ENCODE results near the gene PAQR3.
A peak's percentile ranks its signal among the peaks of the same experiment; 100 is the strongest.

PAQR3 gene, protein sequence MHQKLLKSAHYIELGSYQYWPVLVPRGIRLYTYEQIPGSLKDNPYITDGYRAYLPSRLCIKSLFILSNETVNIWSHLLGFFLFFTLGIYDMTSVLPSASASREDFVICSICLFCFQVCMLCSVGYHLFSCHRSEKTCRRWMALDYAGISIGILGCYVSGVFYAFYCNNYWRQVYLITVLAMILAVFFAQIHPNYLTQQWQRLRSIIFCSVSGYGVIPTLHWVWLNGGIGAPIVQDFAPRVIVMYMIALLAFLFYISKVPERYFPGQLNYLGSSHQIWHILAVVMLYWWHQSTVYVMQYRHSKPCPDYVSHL

DNA sequence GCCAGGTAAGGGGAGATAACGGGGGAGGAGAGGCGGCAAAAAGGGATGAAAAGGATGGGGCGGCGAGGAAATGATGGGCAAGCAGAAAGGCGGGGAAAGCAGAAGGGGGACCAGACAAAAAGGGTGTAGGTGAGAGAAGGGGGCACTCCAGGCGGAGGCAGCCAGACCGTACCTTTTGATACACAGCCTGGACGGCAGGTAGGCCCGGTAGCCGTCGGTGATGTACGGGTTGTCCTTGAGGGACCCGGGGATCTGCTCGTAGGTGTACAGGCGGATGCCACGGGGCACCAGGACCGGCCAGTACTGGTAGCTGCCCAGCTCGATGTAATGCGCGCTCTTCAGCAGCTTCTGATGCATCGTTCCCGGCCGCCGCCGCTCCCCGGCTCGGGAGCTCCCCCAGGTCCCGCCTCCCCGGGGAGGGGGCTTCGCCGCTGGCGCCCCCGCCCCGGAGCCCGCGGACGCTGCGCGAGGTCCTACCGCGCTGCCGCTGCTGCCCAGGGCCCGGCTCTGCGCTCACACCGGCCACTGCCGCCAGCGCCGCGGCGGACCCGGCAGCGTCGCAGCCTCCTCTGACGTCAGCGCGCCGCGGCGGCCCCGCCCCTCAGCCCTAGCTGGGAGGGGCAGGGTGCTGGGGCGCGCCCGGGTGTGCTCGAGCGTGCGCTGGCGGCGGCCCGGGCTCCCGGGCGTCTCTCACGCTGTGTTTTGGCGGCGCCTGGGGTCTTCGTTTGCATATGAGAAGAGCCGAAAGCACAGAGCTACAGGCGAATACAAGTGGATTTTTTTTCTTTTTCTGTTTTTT is at the start of gene PAQR3:
Gene PAQR3 (minus strand): TSS at position 571 of the 799 bp plus-strand sequence. CDS start 214 bp downstream, at position 357.
- DNase-seq = peak in 55 of 56 donors; percentile 11 to 87 (median 72)

DNA sequence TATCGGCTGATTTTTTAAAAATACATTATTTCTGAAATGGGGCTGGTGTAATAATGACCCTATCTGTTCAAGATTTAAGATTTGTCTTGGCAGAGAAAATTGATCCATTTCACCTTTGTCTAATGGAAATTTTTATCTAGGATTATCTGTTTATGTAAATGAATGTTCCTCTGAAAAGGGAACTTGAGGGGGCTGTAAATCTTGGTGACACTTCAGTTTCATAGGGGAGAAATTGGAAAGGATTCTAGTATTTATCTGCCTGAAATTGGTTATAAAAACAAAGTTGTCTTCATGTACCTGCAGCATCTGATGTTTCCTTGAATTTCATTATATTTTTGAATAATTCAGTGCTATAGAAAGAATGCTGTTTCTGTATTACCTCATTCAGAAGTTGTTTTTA is 48.4 kb upstream of the PAQR3 start:
- no peak for DNase-seq

DNA sequence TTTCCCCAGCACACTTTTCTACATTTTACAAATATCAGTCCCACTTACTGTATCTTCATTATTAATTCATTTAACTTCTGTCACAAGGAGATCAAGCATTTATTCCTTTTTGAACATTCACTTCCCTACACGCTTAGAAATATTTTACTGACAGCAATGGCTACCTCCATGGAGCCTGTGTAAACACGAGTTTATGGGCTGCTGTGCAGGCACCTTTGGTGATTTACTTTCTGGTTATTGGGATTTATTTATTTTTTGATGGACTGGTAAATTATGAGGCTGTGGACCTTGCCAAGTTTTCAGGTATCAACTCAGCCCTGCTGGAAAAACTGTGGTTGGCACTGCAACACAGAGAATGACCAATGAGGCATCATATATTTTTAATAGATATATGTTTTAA is 45.4 kb upstream of the PAQR3 start:
- no peak for DNase-seq

DNA sequence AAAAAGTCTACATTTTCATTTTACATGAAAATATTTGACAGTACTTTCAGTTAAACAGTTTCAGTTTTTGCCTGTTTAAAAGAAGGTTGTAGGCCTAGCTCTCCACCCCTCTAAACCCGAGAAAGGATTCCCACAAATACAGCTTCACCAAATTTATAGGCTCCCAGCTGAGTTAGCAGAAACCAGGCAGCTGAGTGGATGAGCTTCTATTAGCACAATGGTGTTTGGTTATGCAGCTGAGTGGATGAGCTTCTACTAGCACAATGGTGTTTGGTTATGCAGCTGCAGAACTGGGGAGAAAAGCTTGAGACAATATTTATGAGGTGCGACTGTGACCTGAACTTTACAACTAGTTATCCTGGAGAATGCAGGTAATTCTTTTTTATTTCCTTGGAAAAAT is 36.6 kb upstream of the PAQR3 start:
- no peak for DNase-seq

DNA sequence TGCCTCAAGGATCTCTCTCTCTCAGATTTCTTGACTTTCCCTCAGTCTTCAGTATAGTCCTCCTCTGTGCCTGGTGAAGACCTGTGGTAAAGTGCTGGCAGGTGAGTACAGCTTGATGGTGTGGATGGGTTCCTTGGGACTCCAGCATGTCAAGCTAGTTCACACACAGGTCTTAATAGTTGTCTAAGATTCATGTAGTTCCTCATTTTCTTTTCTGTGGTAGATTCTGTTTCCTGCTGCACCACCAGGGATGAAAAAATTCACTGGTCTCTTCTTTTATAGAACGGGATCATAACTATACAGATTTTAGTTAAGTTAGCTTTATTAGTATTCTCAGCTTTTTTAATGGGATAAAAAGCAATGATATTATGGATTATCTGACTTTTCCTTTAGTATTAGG is 32.5 kb upstream of the PAQR3 start:
- no peak for DNase-seq

DNA sequence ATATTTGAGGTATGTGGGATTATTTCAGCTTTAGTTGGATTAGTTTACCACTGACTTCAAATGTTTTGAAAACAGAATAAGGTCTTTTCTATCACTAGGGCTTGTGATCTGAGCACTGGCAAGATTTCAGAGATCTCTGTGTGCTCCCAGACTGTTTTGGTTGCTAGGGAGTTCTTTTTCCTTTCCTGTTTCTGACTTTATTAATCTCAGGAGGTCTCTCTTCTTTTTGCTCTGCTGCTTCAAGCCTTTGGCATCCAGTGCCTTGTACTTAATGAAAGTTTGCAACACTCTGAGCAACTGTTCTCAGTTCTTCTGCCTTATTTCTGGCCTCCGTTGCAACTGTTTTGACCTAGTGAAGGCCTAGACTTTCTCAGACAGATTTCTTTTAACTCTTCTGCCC is 32.1 kb upstream of the PAQR3 start:
- DNase-seq = peak in 1 of 56 donors; percentile 11

DNA sequence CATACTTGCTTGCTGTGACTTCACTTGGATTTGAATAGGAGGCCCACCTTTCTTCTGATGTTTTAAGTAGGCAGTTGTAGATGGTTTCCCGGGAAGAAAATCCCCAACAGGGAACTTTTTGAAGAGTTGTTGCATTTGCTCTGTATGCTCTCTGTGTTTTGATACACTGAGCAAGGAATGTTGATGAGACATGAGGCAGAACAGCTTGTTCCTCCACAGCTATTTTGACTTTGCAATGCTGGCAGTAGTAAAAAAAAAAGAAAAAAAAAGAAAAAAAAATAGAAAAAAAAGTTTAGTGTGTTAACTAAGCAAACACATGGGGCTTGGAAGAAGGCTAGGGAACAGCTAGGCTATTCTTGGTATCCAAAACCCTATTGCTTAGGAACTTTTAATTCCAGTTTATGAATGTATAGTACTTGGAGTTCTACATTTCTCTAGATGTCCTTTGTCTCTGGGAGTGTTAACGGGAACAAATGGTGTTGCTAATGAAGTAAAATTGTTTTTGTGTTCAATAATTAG is 23.4 kb upstream of the PAQR3 start:
- no peak for DNase-seq

DNA sequence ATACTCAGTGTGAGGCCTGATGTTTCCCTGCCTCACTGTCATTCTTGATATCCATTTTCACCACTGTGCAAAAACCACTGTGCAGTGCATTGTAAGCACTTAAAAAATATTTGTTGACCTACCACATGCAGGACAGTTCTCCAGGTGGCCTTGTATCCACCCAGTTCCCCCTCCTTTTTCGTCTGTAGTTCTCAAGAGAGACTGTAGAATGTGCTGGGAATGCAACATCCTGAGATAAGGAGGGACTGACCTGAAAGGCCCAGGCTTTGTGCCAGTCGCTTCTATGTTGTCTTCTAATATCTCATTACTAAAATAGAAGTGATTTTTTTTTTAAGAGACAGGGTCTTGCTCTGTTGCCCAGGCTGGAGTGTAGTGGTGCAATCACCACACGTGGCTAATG is 21.7 kb upstream of the PAQR3 start:
- DNase-seq = no peak

DNA sequence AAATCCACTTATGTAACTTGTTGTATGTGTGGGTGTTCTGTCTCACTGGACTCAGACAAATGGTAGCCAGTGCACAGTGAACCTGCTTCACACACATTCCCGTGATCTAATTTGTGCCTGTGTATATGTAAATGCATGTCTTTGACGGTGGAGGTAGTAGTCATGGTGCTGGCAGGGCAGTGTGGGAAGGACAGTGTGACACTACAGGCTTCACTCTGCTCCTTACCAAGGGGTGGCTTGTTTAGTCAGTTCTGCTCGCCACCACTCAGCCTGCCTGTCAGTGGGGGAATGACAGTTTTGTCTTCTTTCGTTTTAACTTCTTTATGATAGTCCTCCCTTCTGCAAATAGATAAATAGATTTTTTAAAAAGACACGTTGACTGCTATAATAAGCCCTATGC is 17.7 kb upstream of the PAQR3 start:
- no peak for DNase-seq

DNA sequence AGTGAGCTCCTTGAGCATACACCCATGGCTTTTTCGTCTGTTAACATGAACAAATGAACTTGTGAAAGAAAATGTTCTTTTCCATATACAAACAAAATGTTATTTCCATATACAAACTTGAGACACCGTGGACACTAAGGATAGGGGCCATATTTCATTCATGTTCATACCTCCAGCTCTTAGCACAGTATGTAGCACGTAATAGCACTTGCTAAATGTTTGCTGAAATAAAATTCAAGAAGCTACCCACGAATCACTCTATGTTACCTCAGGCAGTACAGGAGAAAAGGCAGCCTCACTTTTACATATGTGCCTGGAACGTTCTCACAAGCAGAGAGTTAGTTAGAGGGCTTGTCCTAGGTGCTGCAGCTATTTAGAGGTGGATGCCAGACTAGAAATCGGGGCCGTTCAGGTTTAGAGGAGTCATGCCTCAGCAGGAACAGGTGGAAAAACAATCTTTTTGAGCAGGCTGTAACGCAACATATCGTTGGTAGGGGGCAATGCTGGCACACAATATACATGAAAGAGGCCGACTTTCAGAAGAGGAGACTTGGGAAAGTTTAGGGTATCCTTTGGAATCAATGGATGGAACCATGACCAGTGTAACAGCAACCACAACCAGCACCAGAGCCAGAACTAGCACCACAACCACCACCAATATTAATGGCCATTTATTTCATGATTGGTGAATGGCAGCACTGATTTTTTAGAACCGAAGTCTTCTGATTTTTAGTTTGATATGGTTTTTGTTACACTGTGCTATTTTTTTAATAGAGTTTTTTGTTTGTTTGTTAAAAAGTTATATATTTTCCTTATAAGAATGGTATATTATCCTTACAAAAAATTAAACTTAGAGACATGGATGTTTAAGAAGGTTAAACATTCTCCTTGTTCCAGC is 14.8 kb upstream of the PAQR3 start:
- DNase-seq = no peak

DNA sequence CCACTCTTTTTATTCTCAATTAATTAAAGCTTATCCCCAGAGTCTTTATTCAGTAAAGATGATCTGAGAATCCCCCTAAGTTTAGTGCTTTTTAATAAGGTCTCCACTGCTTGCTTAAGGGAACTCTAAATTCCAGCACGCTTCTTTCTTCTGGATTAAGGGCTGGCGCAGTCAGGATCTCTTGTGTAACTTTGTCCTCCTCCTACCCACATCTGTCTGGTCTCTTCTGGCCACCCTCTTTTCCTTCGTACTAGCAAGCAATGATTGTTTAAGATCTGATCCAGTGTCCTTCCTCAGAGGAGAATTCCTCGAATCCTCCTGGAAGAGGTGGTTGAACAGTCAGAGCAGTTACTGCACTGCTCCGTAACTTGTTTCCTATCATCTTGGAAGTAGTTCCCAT is 14.0 kb upstream of the PAQR3 start:
- no peak for DNase-seq

DNA sequence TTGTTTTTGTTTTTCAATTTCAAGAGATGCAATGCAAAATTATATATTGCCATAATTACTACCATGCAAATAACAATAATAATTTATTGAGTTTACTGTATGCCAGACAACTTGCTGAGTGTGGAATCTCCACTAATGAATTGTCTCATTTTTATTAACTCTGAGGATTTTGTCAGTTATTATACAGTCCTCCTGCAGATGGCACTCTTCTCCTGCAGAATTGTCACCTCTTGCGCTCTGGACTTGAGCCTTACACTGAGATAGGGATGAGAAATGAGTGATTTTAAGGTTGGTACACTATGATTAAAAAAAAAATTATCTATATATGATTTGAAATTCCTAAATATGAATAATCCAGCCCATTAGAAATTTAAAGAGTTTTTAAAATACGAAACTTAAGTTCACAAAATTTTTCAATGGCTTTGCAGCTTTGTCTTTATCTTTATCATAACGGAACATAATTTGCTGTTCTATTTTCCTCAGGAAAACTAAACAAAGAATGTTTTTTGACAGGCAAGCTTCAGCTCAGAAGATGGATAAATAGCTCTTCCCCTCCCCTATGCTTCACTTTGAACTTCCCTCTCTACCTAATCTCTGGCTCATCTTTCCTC is 12.7 kb upstream of the PAQR3 start:
- peak in 9 of 56 donors; percentile 4 to 34 (median 10) for DNase-seq

DNA sequence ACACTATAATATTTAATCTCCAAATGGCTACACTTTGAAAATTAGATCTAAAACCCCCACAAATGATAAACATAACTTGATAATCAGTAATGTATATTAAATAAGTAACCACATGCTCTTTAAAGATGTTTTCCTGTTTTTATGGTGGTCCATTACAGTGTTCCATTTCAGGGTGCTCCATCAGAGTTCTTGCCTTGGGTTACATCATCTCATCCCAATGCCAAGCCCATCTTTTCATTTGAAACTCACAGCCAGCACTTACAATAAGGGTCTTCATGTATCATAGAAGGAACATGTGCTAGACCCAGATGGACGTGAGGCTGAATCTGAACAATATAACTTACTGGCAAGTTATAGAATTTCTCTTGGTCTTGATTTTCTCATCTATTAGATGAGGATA is 10.5 kb upstream of the PAQR3 start:
- no peak for DNase-seq

DNA sequence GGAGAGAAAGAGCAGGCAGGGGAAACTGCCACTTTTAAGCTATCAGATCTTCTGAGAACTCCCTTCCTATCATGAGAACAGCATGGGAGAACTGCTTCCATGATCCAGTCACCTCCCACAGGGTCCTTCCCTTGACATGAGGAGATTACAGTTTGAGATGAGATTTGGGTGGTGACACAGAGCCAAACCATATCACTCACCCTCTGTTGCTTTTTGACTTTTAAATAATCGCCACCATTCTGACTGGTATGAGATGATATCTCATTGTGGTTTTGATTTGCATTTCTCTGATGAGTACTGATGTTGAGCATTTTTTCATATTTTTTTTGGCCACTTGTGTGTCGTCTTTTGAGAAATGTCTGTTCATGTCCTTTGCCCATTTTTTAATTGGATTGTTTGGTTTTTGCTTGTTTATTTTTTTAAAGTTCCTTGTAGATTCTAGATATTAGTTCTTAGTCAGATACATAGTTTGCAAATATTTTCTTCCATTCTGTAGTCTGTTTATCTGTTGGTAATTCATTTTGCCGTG is 6.5 kb upstream of the PAQR3 start:
- no peak for DNase-seq

DNA sequence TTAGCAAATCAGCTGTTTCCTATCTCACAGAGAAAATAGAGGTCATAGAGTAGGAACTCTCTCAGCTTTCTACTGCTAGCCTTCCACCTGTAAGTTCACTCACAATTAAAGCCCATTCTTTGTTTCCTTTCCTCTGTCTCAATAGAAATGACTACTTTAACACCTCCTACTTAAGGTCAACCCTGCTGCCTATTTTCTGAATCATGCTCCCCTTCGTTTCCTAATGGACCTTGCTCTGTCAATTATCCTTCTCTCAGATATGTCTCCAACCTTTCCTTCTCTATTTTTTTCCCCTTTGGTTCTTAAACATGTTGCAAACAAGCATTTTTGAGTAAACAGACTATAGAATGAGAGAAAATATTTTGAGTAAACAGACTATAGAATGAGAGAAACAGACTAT is 5.1 kb upstream of the PAQR3 start:
- DNase-seq = no peak

DNA sequence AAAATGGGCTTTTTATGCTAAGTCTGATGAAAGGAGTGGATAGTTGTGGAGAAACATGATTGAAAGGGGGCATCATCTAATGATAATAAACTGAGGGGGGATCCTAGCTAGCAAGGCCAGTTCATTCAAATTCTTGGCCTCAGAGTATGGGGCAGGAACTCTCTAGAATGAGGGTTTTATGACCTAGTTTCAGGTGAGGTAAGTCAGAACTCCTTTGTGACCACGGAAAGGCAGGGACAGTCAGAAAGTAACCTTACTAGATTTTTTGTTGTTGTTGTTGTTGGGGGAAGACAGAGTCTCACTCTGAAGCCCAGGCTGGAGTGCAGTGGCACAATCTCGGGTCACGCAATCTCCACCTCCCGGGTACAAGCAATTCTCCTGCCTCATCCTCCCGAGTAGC is 1.5 kb upstream of the PAQR3 start:
- DNase-seq = no peak

DNA sequence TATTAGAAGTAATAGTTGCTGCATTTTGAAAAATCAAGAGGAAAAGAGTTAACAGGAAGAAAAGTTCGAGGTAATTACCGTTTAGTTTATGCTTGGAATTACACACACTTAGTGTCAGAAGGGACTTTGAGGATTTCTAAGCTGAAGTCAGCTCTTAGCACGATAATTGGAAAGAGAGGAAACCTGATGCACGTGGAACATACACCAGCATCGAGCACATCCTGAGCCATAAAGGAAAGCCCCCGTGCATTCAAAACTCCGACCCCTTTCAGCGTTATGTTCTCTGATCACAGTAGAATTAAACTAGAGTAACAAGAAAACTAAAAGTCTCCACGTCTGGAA is 400 bp upstream of the PAQR3 start:
- DNase-seq = no peak

DNA sequence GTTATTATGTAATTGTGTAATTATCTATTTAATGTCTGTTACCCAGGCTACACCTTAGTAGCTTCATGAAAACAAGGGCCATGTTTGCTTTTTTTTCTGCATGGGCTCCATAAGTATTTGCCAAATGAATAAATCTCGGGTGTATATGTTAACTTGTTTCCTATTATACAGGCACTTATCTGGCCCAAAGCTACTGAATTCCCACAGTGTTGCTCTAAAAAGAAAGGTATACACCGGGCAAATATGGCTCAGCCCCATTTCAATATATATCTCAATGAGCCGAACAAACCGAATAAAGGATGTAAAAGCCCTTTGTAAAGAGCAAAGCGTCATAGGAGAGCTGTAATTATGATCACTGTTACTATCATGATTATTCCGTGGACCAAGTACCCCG is 767 bp downstream of the PAQR3 start:
- no peak for DNase-seq

DNA sequence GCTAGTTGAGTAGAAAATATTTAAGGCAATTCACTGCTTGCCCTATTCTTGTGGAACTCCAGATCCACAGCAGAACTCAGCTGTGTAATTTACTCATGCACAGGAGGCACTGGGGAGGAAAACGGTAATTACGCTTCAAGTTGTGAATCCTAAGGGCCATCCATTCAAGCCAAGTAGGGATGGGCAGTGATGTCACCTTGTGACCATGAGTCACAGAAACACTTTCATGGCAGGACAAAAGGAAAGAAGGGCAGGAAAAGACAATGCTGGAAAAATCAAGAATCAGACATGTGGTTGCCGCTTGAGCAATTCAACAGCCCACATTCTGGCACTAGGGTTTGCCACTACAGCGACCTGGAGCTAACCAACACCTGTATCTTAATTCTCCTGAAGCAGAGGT is 1.4 kb downstream of the PAQR3 start:
- peak in 2 of 56 donors; percentile 16 to 41 for DNase-seq

DNA sequence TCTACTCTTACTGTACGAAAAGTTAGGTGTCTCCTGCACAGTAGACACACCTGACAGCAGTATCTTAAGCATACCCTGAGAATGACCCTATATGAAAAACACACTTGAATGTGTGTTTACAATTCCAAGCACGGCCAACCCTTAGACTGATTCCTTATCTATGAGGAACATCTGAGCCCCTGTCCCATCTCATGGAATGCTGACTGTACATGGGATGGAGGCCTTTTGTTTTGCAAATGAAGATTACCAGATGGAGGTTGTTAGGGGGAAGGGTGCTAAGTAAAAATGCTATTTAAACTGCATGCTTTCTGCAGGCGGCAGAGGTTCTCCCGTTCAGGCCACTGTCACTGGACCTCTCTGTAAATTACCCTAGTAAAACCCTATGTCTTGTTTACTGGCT is 2.2 kb downstream of the PAQR3 start:
- no peak for DNase-seq

DNA sequence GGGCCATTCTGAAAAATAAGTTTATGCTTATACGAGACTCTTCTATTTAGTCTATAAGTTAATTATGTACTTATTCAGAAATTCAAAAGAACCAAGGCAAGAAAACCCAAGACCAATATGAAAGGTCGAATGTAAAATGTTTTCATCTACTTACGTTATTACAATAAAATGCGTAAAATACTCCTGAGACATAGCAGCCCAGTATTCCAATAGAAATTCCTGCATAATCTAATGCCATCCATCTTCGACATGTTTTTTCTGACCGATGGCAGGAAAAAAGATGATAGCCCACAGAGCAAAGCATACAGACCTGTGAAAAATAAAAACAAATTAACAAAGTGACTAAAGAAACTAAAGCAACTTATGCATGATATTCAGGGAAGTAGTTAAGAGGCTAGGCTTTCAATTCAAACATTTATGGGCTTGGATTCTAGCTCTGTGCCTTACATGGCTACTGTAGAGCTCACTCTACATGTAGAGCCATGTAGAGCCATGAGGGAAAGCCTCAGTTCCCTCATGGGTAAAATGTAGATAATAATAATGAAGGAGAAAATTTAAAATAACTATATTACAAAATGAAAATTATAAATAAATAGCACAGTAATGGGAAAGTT is 9.1 kb downstream of the PAQR3 start:
- no peak for DNase-seq

Measured in nucleus accumbens (tissue), 56 donors.